H1 (cell line): ENCODE data around the gene STARD7.

Source experiments
- ATF3 ChIP-seq: IDR thresholded peaks from 2 replicates; pipeline ENCODE4 v1.6.1; 2011; ENCODE audit warnings: low read depth, mild to moderate bottlenecking, low read length; ENCODE audit not compliant: insufficient read depth
- CHD2 ChIP-seq: IDR thresholded peaks from 2 replicates; pipeline ENCODE4 v1.6.1; 2012; ENCODE audit warnings: low read length, improper control_type of control experiment
- CHD7 ChIP-seq: fragments of 300-600 bp; sonication (generic); IDR thresholded peaks from 2 replicates; pipeline ENCODE4 v1.7.1; 2012; ENCODE audit warnings: low read length, moderate library complexity, mild to moderate bottlenecking, inconsistent platforms; ENCODE audit not compliant: insufficient replicate concordance
- CTCF ChIP-seq, 3 experiments: IDR thresholded peaks; 1 replicate in 2 of 3; 2 replicates in 1 of 3; pipeline versions ENCODE4 v1.5.1 to v1.6.1; 2011; ENCODE audit warnings: low read length in 3 of 3, mild to moderate bottlenecking in 3 of 3, inconsistent platforms in 2 of 3, low read depth in 1 of 3, moderate library complexity in 1 of 3; ENCODE audit not compliant: insufficient read depth in 1 of 3; ENCODE audit errors: control extremely low read depth in 1 of 3
- EGR1 ChIP-seq: IDR thresholded peaks from 2 replicates; pipeline ENCODE4 v1.6.1; 2011; ENCODE audit warnings: low read depth, low read length, borderline replicate concordance
- EP300 ChIP-seq, 2 experiments: IDR thresholded peaks; 1 replicate in 1 of 2; 2 replicates in 1 of 2; pipeline ENCODE4 v1.6.1; 2011 to 2012; ENCODE audit warnings: low read depth in 2 of 2, low read length in 2 of 2, mild to moderate bottlenecking in 2 of 2, borderline replicate concordance in 1 of 2, inconsistent platforms in 1 of 2, moderate library complexity in 1 of 2
- EZH2 ChIP-seq: fragments of 200-600 bp; sonication (generic); IDR thresholded peaks from 2 replicates; pipeline ENCODE4 v1.7.1; 2012; ENCODE audit warnings: low read depth, mild to moderate bottlenecking, moderate library complexity, low read length, inconsistent platforms; ENCODE audit not compliant: severe bottlenecking
- GABPA ChIP-seq: IDR thresholded peaks from 2 replicates; pipeline ENCODE4 v1.6.1; 2011; ENCODE audit warnings: mild to moderate bottlenecking, low read length, moderate library complexity, borderline replicate concordance; ENCODE audit not compliant: insufficient read depth
- HDAC6 ChIP-seq: IDR thresholded peaks from one replicate; pipeline ENCODE4 v1.7.1; 2012; ENCODE audit warnings: low read depth, mild to moderate bottlenecking, inconsistent platforms, low read length, moderate library complexity
- POLR2A ChIP-seq, 2 experiments: IDR thresholded peaks; 1 replicate in 1 of 2; 2 replicates in 1 of 2; pipeline ENCODE4 v1.6.1; 2011; ENCODE audit warnings: low read depth in 2 of 2, low read length in 2 of 2, mild to moderate bottlenecking in 2 of 2; ENCODE audit errors: control extremely low read depth in 1 of 2
- POLR2AphosphoS5 ChIP-seq: IDR thresholded peaks from 2 replicates; pipeline ENCODE4 v1.6.1; 2011; ENCODE audit warnings: low read depth, low read length
- SIN3A ChIP-seq, 2 experiments: IDR thresholded peaks in 1 of 2; conservative IDR thresholded peaks in 1 of 2; 2 replicates each; pipeline ENCODE4 v1.6.1; 2011 to 2012; ENCODE audit warnings: low read length in 2 of 2, improper control_type of control experiment in 1 of 2, low read depth in 1 of 2, mild to moderate bottlenecking in 1 of 2
- SRF ChIP-seq: IDR thresholded peaks from 2 replicates; pipeline ENCODE4 v1.6.1; 2011; ENCODE audit warnings: mild to moderate bottlenecking, low read depth, low read length, moderate library complexity
- ZNF274 ChIP-seq: IDR thresholded peaks from 2 replicates; pipeline ENCODE4 v1.7.0; 2012; ENCODE audit warnings: low read length, borderline replicate concordance; ENCODE audit errors: extremely low read depth

- no peak for TF ChIP-seq SRF
- no peak for TF ChIP-seq POLR2A (IDR thresholded peaks at IDR 0.05; ENCODE audit: control extremely low read depth in 1 of 2, low read depth in 2 of 2, low read length in 2 of 2)
- TF ChIP-seq CHD2, result no peak
- no peak for TF ChIP-seq CTCF (IDR thresholded peaks at IDR 0.05; ENCODE audit: control extremely low read depth in 1 of 3, insufficient read depth in 1 of 3, low read depth in 1 of 3, low read length in 3 of 3)
- no peak for TF ChIP-seq HDAC6
- no peak for TF ChIP-seq EZH2
- no peak for TF ChIP-seq ATF3
- no peak for TF ChIP-seq POLR2AphosphoS5
- TF ChIP-seq EP300 (IDR thresholded peaks at IDR 0.05; ENCODE audit: borderline replicate concordance in 1 of 2, low read depth in 2 of 2, low read length in 2 of 2), result no peak
- no peak for TF ChIP-seq ZNF274
- no peak for TF ChIP-seq GABPA
- no peak for TF ChIP-seq CHD7
- no peak for TF ChIP-seq SIN3A (conservative IDR thresholded peaks at IDR 0.05 in 1 of 2, IDR thresholded peaks at IDR 0.05 in 1 of 2; ENCODE audit: low read depth in 1 of 2, low read length in 2 of 2)
- TF ChIP-seq EGR1, result no peak
Measured at GRCh38 chr2:96256611-96257113, 48.0 kb upstream of the STARD7 start.
